GM18511 (cell line): ENCODE measurements around the gene PABPN1.
"Not testable (repeated sequence)": the region's sequence is repeated elsewhere in the genome, so short reads cannot be mapped to it uniquely, and the experiment has no call there.

Experiments used
- ATAC-seq: cut with Tn5 transposase; IDR thresholded peaks from one replicate; pipeline ENCODE4 v1.9.1; 2021; ENCODE audit warnings: mild to moderate bottlenecking, moderate library complexity; ENCODE audit not compliant: unreplicated experiment

The PABPN1 gene

DNA sequence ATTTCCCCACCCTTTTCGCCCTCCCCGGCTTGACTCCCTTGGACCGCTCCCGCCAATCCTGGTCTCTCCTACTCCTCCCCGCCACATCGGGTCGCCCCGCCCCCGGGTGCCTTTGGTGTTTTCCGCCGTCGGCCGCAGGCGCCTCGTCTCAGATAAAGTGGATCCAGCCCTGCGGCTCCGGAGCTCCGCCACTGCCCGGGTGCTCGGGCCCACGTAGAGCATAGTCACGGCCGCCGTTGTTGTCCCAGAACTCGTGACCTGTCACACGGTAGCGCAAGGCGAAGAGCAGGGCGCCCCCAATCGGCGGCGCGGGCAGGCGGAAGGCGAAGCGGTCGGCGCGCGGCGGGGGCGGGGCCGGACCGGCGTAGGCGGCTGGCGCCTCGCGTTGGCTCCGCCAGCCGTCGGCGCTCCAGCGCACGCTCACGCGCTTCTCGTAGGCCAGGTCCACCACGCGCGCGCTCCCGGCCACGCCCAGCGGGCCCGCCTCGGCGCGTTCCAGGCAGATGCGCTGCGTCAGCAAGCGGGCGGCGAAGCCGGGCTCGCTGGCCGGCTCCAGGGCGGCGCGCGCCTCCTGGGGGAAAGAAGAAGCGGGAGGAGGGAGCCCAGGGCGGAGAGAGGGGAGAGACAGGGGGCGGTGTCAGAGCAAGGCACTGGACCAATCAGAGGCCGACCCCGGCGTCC, 19.8 kb upstream of the PABPN1 start:
- ATAC-seq, result peak; percentile 81

DNA sequence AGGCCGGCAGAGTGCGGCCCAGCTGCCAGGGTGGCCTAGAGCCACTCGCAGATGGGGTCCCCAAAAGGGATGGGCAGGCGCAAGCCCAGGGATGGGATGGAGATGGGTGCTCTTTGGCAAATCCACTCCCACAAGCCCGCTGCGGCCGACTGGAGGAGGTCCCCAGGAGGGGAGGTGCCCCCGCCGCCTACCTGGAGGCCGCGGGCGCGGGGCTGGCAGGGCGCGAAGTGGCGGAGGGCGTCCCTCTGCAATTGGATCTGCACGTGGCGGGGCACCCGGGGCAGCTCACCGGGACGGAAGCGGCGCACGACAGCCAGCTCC, 19.3 kb upstream of the PABPN1 start:
- ATAC-seq, result peak; percentile 17

DNA sequence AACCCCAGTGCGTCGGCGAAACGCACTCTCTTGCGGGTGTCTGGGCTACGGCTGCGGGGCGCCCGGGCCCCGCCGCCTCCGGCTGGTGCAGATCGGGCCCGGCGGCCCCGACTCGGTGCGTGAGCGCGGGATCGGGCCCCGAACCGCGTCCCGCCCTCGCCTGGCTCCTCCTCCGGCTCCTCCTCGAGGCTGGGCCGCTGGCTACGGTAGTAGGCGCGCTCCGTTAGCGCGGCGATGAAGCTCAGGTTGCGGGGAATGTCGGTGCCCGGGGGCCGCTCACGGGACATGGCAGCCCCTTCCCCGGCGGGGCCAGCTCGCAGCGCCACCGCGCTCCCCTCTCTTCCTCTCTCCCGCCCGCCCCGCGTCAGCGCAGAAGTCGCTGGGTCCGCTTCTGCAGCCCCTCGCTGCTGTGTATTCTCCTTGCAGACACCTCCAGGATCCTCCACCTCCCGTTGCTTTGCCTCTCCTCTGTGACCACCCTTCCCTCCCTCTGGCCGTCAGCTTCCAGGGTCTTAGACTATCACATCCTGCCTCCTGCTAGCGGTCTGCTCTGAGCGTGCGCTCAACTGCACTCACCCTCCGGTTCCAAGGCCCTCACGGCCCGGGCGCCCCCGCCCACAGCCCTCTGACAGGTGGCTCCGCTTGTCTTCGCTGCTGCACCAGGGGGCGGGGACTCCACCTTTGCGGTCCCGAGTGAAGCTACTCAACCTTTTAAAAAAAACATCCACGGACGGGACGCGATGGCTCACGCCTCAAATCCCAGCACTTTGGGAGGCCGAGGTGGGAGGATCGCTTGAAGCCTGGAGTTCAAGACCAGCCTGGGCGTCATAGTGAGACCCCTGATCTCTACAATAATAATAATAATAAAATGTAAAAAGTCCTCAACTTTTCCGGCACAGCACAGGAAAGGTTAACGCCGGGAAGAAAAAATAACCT, 18.7 kb upstream of the PABPN1 start, which contains the start of gene PPP1R3E:
Gene PPP1R3E (minus strand): TSS at position 570 of the 936 bp plus-strand sequence. CDS start 283 bp downstream, at position 287.
- peak; percentile 46 for ATAC-seq

DNA sequence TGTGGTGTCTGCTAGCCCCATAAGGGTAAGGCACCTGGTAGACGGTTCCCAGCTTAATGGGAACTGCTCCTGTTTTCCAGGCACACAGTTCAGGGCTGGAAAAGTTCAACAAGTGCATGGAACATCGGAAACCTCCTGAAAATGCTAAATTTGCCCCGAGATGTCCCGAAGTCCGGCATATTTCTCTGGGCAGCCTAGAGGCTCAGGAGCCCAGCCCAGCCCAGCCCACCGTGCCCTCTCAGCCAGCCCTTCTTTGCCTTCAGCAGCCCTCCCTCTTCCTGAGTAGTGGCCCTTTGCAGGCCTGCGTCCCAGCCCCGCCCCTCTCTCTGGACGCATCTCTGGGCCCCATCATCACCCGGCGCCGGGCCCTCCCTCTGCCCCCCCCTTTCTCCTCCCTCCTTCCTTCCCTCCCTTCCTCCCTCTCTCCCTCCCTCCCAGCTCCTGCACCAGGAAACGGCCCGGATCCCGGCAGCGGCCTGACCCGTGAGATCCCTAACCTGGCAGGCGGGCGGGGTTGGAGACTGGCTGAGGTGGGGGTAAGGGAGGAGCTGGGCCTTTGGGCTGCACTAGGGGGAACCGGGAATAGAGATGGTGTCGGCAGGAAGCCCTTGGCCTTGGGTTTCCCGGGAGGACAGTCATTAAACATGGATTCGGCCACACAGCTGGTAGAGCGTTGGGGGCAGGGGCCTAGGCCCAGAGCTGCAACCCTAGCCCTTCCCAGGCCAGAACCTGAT, 14.7 kb upstream of the PABPN1 start, which contains the start of gene BCL2L2:
Gene BCL2L2 (plus strand): TSS at position 422 of the 734 bp plus-strand sequence. CDS start 935 bp downstream, outside the sequence.
- ATAC-seq, result no peak

DNA sequence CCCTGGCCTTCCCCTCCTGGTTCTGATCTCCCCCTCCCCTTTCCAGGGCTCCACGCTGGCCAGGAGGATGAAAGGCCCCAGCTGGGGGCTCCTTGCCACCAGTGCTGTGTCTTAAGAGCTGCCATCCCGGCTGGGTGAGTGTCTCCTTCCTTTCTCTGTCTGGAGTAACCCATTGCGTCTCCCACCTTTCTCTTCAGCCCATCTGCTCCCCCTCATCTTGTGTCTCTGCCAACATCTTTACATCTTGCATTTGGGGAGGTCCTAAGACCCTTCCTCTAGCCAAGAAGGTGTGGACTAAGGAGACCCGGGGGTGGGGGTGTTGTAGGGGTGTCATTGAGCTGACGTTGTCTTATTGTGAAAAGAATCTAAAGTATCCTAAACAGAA, 14.1 kb upstream of the PABPN1 start:
- ATAC-seq, result no peak

DNA sequence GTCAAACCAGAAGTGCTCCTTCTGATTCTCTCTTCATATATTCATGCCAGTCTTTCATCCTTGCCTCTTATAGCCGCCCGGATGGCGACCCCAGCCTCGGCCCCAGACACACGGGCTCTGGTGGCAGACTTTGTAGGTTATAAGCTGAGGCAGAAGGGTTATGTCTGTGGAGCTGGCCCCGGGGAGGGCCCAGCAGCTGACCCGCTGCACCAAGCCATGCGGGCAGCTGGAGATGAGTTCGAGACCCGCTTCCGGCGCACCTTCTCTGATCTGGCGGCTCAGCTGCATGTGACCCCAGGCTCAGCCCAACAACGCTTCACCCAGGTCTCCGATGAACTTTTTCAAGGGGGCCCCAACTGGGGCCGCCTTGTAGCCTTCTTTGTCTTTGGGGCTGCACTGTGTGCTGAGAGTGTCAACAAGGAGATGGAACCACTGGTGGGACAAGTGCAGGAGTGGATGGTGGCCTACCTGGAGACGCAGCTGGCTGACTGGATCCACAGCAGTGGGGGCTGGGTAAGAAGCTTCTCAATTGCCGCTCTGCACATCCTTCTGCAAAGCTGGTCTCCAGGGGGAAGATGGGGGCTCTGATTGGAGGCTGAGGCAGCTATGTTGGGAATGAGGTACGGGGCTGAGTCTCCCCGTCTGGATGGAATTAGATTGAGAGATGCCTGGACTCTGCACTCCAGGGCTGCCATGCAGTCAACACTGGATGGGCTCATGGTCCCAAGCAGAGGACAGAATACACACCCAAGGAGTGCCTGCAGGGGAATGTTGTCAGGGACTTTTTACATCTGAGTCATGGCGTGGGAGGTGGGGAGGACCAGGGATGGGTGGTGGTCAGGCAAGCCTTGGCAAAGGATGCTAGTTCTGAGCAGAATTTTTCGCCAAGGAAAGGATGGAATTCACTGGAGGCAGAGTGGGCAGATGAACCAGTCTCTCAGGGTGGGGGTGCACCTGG, 13.3 kb upstream of the PABPN1 start:
- no peak for ATAC-seq

DNA sequence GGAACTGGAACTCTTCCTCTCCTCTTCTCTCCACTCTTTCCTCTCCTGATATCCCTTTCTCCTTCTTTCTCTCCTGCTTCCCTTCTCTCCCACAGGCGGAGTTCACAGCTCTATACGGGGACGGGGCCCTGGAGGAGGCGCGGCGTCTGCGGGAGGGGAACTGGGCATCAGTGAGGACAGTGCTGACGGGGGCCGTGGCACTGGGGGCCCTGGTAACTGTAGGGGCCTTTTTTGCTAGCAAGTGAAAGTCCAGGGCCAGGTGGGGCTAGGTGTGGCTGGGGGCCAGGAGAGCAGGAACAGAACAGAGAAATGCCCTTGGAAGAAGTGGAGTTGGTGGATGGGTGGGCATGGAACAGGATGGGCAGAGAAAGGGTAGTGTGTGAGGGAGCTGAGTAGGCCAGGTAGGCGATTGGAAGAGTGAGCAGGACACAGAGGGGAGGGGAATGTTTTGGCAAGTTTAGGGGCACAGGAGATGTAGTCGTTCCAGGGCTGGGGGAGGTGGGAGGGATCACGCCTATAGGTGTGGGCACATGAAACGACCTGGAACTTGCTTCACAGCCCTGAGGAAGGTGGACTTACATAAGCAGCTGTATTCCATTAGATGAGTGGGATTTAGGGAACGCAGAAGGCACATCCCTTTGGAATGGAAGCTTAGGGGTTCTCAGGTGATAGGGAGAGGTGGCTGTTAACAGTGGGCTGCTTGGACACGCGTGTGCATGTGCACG, 12.4 kb upstream of the PABPN1 start:
- no peak for ATAC-seq

DNA sequence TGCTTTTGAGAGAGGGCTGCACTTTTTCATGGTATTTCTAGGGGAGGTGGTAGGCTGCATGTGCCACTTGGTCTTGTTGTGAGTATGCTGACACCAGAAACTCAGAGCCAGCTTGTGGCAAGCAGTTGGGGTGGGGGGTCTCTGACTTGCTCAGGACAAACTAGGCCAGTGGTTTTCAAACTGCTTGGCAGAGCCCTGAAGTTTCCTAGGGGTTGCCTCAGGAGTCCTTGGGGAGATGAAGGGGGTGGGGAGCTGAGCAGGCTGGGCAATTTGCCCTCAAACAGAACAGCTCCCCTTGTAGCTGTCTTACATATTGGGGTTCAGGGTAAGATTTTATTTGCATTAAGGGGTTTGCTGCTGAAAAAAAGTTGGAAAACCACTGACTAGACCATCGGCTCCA, 10.7 kb upstream of the PABPN1 start:
- no peak for ATAC-seq

DNA sequence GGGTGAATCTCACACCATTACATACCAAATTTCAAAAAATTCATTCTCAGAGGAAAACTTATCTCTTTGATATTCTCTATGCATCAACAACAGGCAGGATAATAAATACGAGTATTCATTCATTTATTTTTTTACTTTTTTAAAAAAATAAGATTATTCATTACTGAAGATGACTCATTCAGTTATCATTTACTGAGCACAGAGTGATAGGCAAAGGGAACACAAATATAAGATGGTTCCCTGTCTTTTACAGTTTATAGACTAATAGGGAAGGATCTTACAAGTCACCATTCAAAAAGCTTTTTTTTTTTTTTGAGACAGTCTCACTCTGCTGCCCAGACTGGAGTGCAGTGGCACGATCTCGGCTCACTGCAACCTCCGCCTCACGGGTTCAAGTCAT, 5.0 kb upstream of the PABPN1 start:
- no peak for ATAC-seq

DNA sequence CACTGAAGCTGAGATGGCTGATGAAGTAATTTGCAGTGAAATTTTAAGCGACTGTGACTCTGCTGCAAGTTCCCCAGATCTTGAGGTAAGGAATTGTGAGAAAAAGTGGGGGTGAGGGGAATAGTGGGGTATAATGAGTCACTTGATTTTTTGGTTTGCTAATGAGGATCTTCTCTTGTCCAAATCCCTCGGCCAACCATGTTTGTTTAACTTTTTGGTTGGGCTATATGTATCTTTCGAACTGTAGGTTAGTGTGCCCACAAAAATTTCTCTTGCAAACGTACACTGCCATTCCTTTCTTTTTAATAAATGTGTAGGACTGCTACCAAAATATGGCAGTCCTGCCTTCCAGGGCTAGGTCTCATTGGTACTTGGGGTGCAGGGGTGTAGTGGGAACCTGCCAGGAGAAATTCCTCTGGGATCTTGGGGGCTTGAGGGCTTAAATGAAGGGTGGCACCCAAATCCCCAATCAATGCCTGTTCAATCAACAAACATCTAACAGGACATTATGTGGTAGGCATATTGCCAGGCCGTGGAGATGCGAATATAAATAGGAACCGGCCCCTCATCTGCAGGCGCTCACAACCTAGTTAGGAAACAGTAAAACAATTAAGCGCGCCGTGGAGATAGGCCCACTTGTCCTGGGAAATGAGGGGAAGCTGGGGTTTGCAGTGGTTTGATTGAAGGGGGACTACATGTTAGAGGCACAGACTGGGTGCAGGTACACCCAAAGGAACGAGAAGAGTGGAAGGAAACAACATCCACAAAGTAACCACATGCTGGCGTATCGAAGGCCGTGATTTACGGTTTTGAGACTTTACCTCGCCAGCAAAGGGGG, 1.3 kb upstream of the PABPN1 start:
- ATAC-seq, result no peak

DNA sequence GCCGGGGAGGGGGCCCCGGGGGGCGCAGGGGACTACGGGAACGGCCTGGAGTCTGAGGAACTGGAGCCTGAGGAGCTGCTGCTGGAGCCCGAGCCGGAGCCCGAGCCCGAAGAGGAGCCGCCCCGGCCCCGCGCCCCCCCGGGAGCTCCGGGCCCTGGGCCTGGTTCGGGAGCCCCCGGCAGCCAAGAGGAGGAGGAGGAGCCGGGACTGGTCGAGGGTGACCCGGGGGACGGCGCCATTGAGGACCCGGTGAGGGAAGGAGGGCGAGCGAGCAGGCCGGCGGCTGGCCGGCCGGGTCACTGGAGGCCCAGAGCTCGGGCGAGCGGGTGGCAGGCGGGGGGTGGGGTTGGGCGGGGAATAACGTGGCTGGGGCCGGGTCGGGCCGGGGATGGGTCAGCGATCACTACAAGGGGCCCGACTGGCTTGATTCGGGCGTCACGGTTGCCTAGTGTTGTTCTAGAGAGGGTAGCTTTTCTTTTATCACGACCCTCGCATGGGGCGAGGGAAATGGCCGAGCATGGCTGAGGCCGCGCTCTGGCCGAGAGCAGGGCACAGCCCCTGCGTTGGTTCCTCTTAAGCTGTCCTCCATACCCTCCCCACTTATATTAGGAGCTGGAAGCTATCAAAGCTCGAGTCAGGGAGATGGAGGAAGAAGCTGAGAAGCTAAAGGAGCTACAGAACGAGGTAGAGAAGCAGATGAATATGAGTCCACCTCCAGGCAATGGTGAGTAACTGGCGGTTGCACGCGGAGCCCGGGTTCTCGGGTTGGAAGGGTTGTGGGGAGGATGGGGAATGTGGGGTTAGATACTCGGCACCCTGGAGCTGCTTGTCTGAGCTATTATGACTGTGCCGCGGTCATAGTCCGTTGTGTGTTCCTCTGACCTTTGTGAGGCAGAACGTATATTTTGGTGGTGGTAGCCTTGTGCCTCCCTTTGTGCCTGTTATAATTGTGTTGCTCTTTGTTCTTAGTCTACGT, 603 bp downstream of the PABPN1 start:
- ATAC-seq, result peak; percentile 23

DNA sequence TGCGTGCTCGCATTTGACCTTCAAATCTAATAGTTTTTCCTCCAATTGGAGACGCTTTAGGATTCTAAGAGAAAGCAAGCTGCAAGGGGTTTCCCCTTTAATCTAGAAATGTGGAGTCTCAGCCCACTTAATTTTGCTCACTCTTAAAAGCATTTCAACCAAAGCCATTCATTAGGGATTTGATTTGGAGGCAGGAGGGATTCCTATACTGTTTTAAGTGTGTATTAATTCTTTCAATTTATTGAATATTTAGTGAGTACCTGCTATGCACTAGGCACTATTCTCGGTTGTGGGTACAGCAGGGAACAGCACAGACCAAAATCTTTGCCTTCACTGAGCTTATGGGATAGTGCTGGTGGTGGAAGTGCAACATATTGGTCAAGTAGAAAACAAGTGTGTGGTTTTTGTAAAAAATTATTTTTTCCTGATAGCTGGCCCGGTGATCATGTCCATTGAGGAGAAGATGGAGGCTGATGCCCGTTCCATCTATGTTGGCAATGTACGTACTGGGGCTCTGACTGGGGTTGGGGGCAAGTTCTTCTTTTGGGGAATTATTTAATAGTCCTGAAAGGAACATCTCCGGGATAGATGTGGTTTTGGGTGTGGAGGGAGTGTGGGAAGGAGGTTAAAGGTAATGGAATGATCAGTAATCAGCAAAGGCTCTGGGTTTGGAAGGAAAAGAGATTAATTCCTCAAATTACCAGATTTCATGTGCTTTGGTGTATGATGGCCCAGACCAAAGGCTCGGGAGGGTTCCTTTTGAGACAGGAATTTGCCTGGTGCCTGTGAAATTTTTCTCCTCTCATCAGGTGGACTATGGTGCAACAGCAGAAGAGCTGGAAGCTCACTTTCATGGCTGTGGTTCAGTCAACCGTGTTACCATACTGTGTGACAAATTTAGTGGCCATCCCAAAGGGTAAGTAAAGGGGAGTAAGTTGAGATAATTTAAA, 1.6 kb downstream of the PABPN1 start:
- ATAC-seq, result no peak

DNA sequence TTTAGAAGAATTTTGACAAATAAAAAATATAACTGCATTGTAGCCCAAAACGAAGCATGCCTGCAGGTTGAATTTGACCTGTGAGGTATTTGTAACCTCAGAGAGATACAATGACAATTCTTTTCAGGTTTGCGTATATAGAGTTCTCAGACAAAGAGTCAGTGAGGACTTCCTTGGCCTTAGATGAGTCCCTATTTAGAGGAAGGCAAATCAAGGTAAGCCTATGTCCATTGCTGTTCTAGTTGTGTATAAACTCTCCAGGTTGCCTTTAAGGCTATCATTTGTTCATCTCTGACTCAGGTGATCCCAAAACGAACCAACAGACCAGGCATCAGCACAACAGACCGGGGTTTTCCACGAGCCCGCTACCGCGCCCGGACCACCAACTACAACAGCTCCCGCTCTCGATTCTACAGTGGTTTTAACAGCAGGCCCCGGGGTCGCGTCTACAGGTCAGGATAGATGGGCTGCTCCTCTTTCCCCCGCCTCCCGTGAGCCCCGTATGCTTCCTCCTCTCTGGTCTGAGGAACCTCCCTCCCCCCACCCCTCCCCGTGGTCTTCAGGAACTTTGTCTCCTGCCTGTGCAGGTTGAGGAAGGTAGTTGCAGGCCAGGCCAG, 2.7 kb downstream of the PABPN1 start:
- ATAC-seq, result no peak

DNA sequence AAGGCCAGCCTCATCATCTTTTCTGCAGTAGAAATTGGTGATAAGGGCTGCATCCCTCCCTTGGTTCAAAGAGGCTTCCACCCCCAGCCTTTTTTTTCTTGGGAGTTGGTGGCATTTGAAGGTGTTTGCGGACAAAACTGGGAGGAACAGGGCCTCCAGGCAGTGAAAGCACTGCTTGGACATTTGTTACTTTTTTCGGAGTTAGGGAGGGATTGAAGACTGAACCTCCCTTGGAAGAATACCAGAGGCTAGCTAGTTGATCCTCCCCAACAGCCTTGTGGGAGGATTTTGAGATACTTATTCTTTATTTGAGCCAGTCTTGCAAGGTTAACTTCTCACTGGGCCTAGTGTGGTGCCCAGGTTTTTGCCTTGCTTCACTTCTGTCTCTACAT, 3.2 kb downstream of the PABPN1 start:
- no peak for ATAC-seq

DNA sequence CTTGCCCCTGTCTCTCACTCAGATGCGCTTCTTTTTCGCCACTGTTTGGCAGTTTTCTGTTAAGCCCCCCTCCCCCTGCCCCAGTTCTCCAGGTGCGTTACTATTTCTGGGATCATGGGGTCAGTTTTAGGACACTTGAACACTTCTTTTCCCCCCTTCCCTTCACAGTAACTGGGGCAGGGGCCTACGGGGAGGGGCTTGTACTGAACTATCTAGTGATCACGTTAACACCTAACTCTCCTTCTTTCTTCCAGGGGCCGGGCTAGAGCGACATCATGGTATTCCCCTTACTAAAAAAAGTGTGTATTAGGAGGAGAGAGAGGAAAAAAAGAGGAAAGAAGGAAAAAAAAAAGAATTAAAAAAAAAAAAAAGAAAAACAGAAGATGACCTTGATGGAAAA, 3.7 kb downstream of the PABPN1 start:
- no peak for ATAC-seq

DNA sequence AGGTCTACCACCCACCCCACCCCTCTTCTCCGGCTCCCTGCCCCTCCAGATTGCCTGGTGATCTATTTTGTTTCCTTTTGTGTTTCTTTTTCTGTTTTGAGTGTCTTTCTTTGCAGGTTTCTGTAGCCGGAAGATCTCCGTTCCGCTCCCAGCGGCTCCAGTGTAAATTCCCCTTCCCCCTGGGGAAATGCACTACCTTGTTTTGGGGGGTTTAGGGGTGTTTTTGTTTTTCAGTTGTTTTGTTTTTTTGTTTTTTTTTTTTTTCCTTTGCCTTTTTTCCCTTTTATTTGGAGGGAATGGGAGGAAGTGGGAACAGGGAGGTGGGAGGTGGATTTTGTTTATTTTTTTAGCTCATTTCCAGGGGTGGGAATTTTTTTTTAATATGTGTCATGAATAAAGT, 4.5 kb downstream of the PABPN1 start:
- not testable (repeated sequence) for ATAC-seq
